GM23248 (cell line): ENCODE data around the gene GTPBP6. TPM values are rescaled to one million over a fixed set of nuclear protein-coding genes. Genes with fewer than 3 reads are reported as not detected.

Source experiments
- DNase-seq: peaks from one replicate; pipeline ENCODE4 v3.0.0-alpha.2; 2015
- H2AFZ ChIP-seq: fragments of 200-600 bp; sonication (generic); 2 replicates; pipeline ENCODE4 v1.6.1; 2016; ENCODE audit warnings: antibody characterized with exemption
- H3F3A ChIP-seq: fragments of 200-600 bp; sonication (generic); 2 replicates; pipeline ENCODE4 v1.6.1; 2016; ENCODE audit warnings: mild to moderate bottlenecking, antibody characterized with exemption, mixed run types; ENCODE audit not compliant: insufficient read depth
- H3K27ac ChIP-seq: fragments of 200-600 bp; sonication (generic); 2 replicates; pipeline ENCODE4 v1.5.1; 2016; ENCODE audit warnings: mild to moderate bottlenecking
- H3K27me3 ChIP-seq: fragments of 200-600 bp; sonication (generic); replicated peaks from 2 replicates; pipeline ENCODE4 v1.6.1; 2016; ENCODE audit warnings: mild to moderate bottlenecking; ENCODE audit not compliant: insufficient read depth
- H3K36me3 ChIP-seq: fragments of 200-600 bp; sonication (generic); 2 replicates; pipeline ENCODE4 v1.6.1; 2016; ENCODE audit warnings: low read depth, mild to moderate bottlenecking
- H3K4me1 ChIP-seq: fragments of 200-600 bp; sonication (generic); 2 replicates; pipeline ENCODE4 v1.6.1; 2016; ENCODE audit warnings: mild to moderate bottlenecking; ENCODE audit not compliant: insufficient read depth
- H3K4me2 ChIP-seq: fragments of 200-600 bp; sonication (generic); one replicate; pipeline ENCODE4 v1.6.1; 2016; ENCODE audit warnings: mild to moderate bottlenecking; ENCODE audit not compliant: unreplicated experiment
- H3K4me3 ChIP-seq: fragments of 200-600 bp; sonication (generic); 2 replicates; pipeline ENCODE4 v1.5.1; 2016; ENCODE audit warnings: mild to moderate bottlenecking
- H3K79me2 ChIP-seq: fragments of 200-600 bp; sonication (generic); 2 replicates; pipeline ENCODE4 v1.6.1; 2016; ENCODE audit warnings: mild to moderate bottlenecking; ENCODE audit not compliant: insufficient read depth
- H3K9ac ChIP-seq: fragments of 200-600 bp; sonication (generic); 2 replicates; pipeline ENCODE4 v1.6.1; 2016; ENCODE audit warnings: mild to moderate bottlenecking
- H3K9me2 ChIP-seq: fragments of 200-600 bp; sonication (generic); 2 replicates; pipeline ENCODE4 v1.6.1; 2016; ENCODE audit warnings: mixed run types, mild to moderate bottlenecking, moderate library complexity; ENCODE audit not compliant: insufficient read depth
- H3K9me3 ChIP-seq: fragments of 200-600 bp; sonication (generic); one replicate; pipeline ENCODE4 v1.6.1; 2017; ENCODE audit warnings: low read depth
- H4K20me1 ChIP-seq: fragments of 200-600 bp; sonication (generic); 2 replicates; pipeline ENCODE4 v1.6.0; 2016; ENCODE audit not compliant: insufficient read depth
- EZH2 ChIP-seq: fragments of 200-600 bp; sonication (generic); IDR thresholded peaks from 2 replicates; pipeline ENCODE4 v1.6.1; 2018; ENCODE audit warnings: antibody characterized with exemption, mild to moderate bottlenecking; ENCODE audit not compliant: insufficient read depth, poor library complexity, severe bottlenecking
- EZH2phosphoT487 ChIP-seq: fragments of 200-600 bp; sonication (generic); IDR thresholded peaks from 2 replicates; pipeline ENCODE4 v1.6.1; 2018; ENCODE audit warnings: antibody characterized with exemption, moderate library complexity, mild to moderate bottlenecking, low read depth; ENCODE audit not compliant: insufficient read depth
- WGBS, 2 experiments: methylation state at CpG; one replicate each; pipeline ENCODE4 v1.1.6; 2015 to 2017; ENCODE audit warnings: low lambda C conversion rate in 2 of 2, low coverage in 1 of 2; ENCODE audit errors: missing lambda C conversion rate in 2 of 2; 5-methylcytosine and 5-hydroxymethylcytosine counted together
- in situ Hi-C: fragments of 300-500 bp; cut with MboI; formaldehyde crosslinking; loops from 2 replicates; pipeline ENCODE4 v1.15.0; 2020
- polyA plus RNA-seq: library from polyadenylated mRNA; unstranded; fragments of >200 nt; fragmentation: Nextera tagmentation; extraction: Ambion mirVana; gene quantifications from 2 replicates; pipeline ENCODE4 v1.2.1, GENCODE V29; 2016
- total RNA-seq: library from RNA; depleted of rRNA; stranded (reverse); fragments of >200 nt; shearing (Covaris generic); gene quantifications from 2 replicates; pipeline ENCODE4 v1.2.3, GENCODE V29; 2014

GTPBP6 gene
- total and polyA plus RNA-seq, 2 experiments from 2014 or later = 28.1 to 32.4 TPM

GRCh38 chrX:360496-361150 is 42.0 kb upstream of the GTPBP6 start:
- H3K27me3 ChIP-seq = no peaks in the 10 kb centered on the region
- H3K4me3 ChIP-seq = no peak overlapping the region
- H3K4me1 ChIP-seq = peaks cover 4% of the 10 kb centered on the region; the same call in 1 of the 2 replicates
- in situ Hi-C loops = no loop called here
- H3K79me2 ChIP-seq = no peaks in the 10 kb centered on the region
- H3K27ac ChIP-seq = no peak overlapping the region
- H4K20me1 ChIP-seq = no peaks in the 10 kb centered on the region
- 81 to 87% methylated on average over 20 to 26 of the region's 26 CpGs for WGBS, 2 experiments
- H3K9me3 ChIP-seq = no peaks in the 10 kb centered on the region
- no peaks in the 10 kb centered on the region for H3K36me3 ChIP-seq
- no peak overlapping the region for H3K9ac ChIP-seq
- no peak for TF ChIP-seq EZH2
- no peak for TF ChIP-seq EZH2phosphoT487
- H3K4me2 ChIP-seq = no peak overlapping the region
- H3K9me2 ChIP-seq = no peaks in the 10 kb centered on the region
- H2AFZ ChIP-seq = no peak overlapping the region
- 0 out of 2 replicates have a peak, but pooled peaks cover 3% of the 10 kb centered on the region for H3F3A ChIP-seq
- no peak for DNase-seq

GRCh38 chrX:358651-359143 is 40.1 kb upstream of the GTPBP6 start:
- Histone ChIP-seq H4K20me1 (no peaks in the 10 kb centered on the region), H3K4me3 (no peak overlapping the region), H3K27me3 (no peaks in the 10 kb centered on the region), H2AFZ (no peak overlapping the region), H3K4me2 (no peak overlapping the region), H3K9me3 (no peaks in the 10 kb centered on the region), H3K4me1 (peaks cover 4% of the 10 kb centered on the region; the same call in 1 of the 2 replicates), H3K36me3 (no peaks in the 10 kb centered on the region), H3K27ac (no peak overlapping the region), H3K9me2 (no peaks in the 10 kb centered on the region), H3K79me2 (no peaks in the 10 kb centered on the region), H3K9ac (no peak overlapping the region), H3F3A (0 out of 2 replicates have a peak, but pooled peaks cover 3% of the 10 kb centered on the region)
- TF ChIP-seq EZH2 = no peak
- TF ChIP-seq EZH2phosphoT487 = no peak
- in situ Hi-C loops = no loop called here
- 95 to 99% methylated on average over 17 to 48 of the region's 49 CpGs for WGBS, 2 experiments
- no peak for DNase-seq

- Histone ChIP-seq H3K79me2 (no peaks in the 10 kb centered on the region), H3K9ac (no peak overlapping the region), H4K20me1 (no peaks in the 10 kb centered on the region), H3F3A (0 out of 2 replicates have a peak, but pooled peaks cover 3% of the 10 kb centered on the region), H3K4me2 (no peak overlapping the region), H3K9me2 (no peaks in the 10 kb centered on the region), H2AFZ (no peak overlapping the region), H3K9me3 (no peaks in the 10 kb centered on the region), H3K27ac (no peak overlapping the region), H3K4me1 (peaks cover 4% of the 10 kb centered on the region; the same call in 1 of the 2 replicates), H3K27me3 (no peaks in the 10 kb centered on the region), H3K4me3 (no peak overlapping the region), H3K36me3 (no peaks in the 10 kb centered on the region)
- WGBS, 2 experiments = 87 to 89% methylated on average over 41 to 48 of the region's 48 CpGs
- in situ Hi-C loops = no loop called here
- TF ChIP-seq EZH2phosphoT487 (no peak), EZH2 (no peak)
- peak; percentile 51 for DNase-seq
These were observed 39.3 kb upstream of the GTPBP6 start for GRCh38 chrX:357693-358471.

GRCh38 chrX:357035-357692 is 38.6 kb upstream of the GTPBP6 start:
- no peak overlapping the region for H3K4me3 ChIP-seq
- no peaks in the 10 kb centered on the region for H4K20me1 ChIP-seq
- H2AFZ ChIP-seq = no peak overlapping the region
- no peaks in the 10 kb centered on the region for H3K27me3 ChIP-seq
- DNase-seq = no peak
- no peak overlapping the region for H3K4me2 ChIP-seq
- 67 to 70% methylated on average over 14 of the region's 14 CpGs for WGBS, 2 experiments
- no peaks in the 10 kb centered on the region for H3K9me3 ChIP-seq
- no peaks in the 10 kb centered on the region for H3K36me3 ChIP-seq
- no peaks in the 10 kb centered on the region for H3K79me2 ChIP-seq
- no peak overlapping the region for H3K9ac ChIP-seq
- no peak for TF ChIP-seq EZH2phosphoT487
- no peak for TF ChIP-seq EZH2
- H3F3A ChIP-seq = 0 out of 2 replicates have a peak, but pooled peaks cover 3% of the 10 kb centered on the region
- no peak overlapping the region for H3K27ac ChIP-seq
- no peaks in the 10 kb centered on the region for H3K9me2 ChIP-seq
- in situ Hi-C loops = no loop called here
- H3K4me1 ChIP-seq = peaks cover 4% of the 10 kb centered on the region; the same call in 1 of the 2 replicates
